Lung (tissue), 12 donors: ENCODE results near the gene COL13A1. TPM values are rescaled to one million over a fixed set of nuclear protein-coding genes. Genes with fewer than 3 reads are reported as not detected.

ENCODE experiments used
- ATAC-seq: fragments of 200-7000 bp; cut with Tn5 transposase; one replicate; pipeline ENCODE4 v1.9.1; 2020; ENCODE audit warnings: moderate number of reproducible peaks; ENCODE audit not compliant: insufficient read depth, low FRiP score
- DNase-seq, 3 donors: peaks; one replicate each; pipeline ENCODE4 v3.0.0-alpha.2; 2013 to 2017
- H3K27ac ChIP-seq, 2 donors: one replicate each; pipeline ENCODE4 v1.5.1; 2013; ENCODE audit warnings: mild to moderate bottlenecking in 2 of 2, moderate library complexity in 2 of 2, control low read depth in 1 of 2, inconsistent platforms in 1 of 2, low read depth in 1 of 2, low read length in 1 of 2
- H3K27me3 ChIP-seq, 3 donors: one replicate each; pipeline ENCODE4 v1.5.1; 2013; ENCODE audit warnings: low read length in 2 of 3; ENCODE audit not compliant: control insufficient read depth in 3 of 3, insufficient read depth in 3 of 3
- H3K36me3 ChIP-seq, 4 donors: one replicate each; pipeline ENCODE4 v1.5.1; 2013; ENCODE audit warnings: low read length in 4 of 4, mild to moderate bottlenecking in 1 of 4, moderate library complexity in 1 of 4; ENCODE audit not compliant: control insufficient read depth in 4 of 4, insufficient read depth in 4 of 4
- H3K4me1 ChIP-seq, 5 donors: one replicate each; pipeline ENCODE4 v1.5.1; 2013; ENCODE audit warnings: low read length in 5 of 5, mild to moderate bottlenecking in 2 of 5, moderate library complexity in 1 of 5; ENCODE audit not compliant: control insufficient read depth in 5 of 5, insufficient read depth in 5 of 5
- H3K4me3 ChIP-seq: one replicate; pipeline ENCODE4 v1.5.1; 2013; ENCODE audit warnings: mild to moderate bottlenecking, control low read depth, moderate library complexity
- H3K9ac ChIP-seq, 2 donors: one replicate each; pipeline ENCODE4 v1.5.1; 2013; ENCODE audit warnings: low read length in 2 of 2, control low read depth in 1 of 2; ENCODE audit not compliant: insufficient read depth in 1 of 2
- H3K9me3 ChIP-seq, 4 donors: one replicate each; pipeline ENCODE4 v1.5.1; 2013; ENCODE audit warnings: low read length in 3 of 4, mild to moderate bottlenecking in 1 of 4, moderate library complexity in 1 of 4; ENCODE audit not compliant: control insufficient read depth in 4 of 4, insufficient read depth in 3 of 4
- WGBS, 2 donors: extraction: QIAGEN DNeasy Blood & Tissue Kit; methylation state at CpG; one replicate each; pipeline ENCODE4 v1.1.7; 2013; 5-methylcytosine and 5-hydroxymethylcytosine counted together
- polyA plus RNA-seq, 2 donors: library from polyadenylated mRNA; stranded (reverse); fragments of 200-250 nt; gene quantifications; one replicate each; pipeline ENCODE4 v1.2.1, GENCODE V29; 2013
- total RNA-seq, 2 donors: library from RNA; depleted of rRNA in 1 of 2; stranded (reverse); fragments of >200 nt in 1 of 2; gene quantifications; one replicate each; pipeline ENCODE4 v1.2.1, GENCODE V29; 2014 to 2021
- TF ChIP-seq, protein P1 (sequence below): IDR thresholded peaks from 2 replicates; pipeline ENCODE4 v1.5.1; 2012; ENCODE audit warnings: mild to moderate bottlenecking; ENCODE audit errors: control extremely low read depth, extremely low read depth
- donor health status: control.
- donor health status: control.
- donor health status: Bipolar disorder and iron deficiency.
- donor health status: healthy.
- donor health status: DM: yes; HTN: yes; CAD: no.

COL13A1 gene
- total and polyA plus RNA-seq, 4 donors: 2.7 to 42.1 (median 5.6) TPM

DNA sequence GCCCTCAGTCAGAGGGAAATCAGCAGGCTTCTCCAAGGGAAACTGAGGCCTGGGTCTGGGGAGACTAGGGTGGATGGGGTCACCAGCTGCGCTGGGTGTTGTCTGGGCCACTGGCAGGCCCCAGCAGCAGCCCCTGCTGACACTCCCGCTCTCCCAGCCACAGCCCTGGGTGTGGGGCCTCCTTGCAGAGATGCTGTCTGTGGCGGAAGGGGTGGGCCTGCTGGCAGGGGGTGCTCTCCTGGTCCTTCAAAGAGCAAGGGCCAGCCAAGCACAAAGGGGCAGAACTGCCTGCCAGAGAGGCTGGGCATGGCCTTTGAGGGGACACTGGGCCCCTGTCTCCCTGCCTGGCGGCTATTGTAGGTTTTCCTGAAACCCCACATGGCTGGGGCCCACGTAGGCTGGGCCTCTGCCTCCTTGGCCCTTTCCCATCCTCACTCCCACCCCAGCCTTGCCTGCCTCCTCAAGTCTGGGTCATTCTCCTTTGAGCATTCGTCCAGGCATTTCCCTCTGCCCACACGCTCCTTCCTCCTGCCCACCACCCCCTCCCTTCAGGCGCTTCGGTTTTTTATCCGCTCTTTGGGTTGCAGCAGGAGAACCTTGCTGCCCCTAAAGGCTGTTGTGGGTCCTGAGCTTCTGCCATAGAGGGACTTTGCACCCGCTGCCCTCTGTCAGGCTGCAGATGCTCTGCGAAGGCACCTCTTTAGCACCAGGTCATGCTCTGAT, 9.1 kb downstream of the COL13A1 start:
- TF ChIP-seq, protein P1, sequence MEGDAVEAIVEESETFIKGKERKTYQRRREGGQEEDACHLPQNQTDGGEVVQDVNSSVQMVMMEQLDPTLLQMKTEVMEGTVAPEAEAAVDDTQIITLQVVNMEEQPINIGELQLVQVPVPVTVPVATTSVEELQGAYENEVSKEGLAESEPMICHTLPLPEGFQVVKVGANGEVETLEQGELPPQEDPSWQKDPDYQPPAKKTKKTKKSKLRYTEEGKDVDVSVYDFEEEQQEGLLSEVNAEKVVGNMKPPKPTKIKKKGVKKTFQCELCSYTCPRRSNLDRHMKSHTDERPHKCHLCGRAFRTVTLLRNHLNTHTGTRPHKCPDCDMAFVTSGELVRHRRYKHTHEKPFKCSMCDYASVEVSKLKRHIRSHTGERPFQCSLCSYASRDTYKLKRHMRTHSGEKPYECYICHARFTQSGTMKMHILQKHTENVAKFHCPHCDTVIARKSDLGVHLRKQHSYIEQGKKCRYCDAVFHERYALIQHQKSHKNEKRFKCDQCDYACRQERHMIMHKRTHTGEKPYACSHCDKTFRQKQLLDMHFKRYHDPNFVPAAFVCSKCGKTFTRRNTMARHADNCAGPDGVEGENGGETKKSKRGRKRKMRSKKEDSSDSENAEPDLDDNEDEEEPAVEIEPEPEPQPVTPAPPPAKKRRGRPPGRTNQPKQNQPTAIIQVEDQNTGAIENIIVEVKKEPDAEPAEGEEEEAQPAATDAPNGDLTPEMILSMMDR: no peak
- H3K4me1 ChIP-seq: peaks cover 0 to 72% (median 21%) of the 10 kb centered on the region in 5 donors
- H3K27me3 ChIP-seq: no peaks in the 10 kb centered on the region
- DNase-seq (no peak), ATAC-seq (no peak)
- no peaks in the 10 kb centered on the region for H3K9me3 ChIP-seq
- no peak overlapping the region for H3K4me3 ChIP-seq
- peaks cover 0 to 3% (median 0%) of the 10 kb centered on the region in 4 donors for H3K36me3 ChIP-seq
- no peak overlapping the region for H3K9ac ChIP-seq
- WGBS, 2 donors: 87 to 91% methylated on average over 12 of the region's 12 CpGs
- no peak overlapping the region for H3K27ac ChIP-seq

DNA sequence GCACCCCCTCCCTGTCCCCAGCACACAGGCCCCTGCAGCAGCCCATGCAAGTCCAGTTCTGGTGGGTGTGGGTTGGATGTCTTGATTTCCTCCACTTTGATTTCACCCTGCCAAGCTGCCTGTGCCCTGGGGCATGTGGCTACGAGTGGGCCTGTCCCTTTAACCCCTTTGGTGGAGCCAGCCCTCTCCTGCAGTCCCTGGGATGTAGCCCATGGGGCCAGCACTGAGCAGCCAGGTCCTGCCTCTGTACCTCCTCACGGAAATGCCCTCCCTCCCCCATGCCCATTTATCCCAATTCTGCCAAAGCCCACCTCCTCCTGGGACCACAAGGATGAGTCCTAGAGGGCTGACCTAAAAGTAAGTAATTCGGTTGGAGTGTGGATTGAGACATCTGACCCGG, 11.9 kb downstream of the COL13A1 start:
- H3K4me1 ChIP-seq: peaks cover 0 to 73% (median 21%) of the 10 kb centered on the region in 5 donors
- WGBS, 2 donors: 81 to 86% methylated on average over 4 of the region's 4 CpGs
- DNase-seq: no peak
- no peaks in the 10 kb centered on the region for H3K27me3 ChIP-seq
- H3K9ac ChIP-seq: no peak overlapping the region
- H3K27ac ChIP-seq: no peak overlapping the region
- no peak for ATAC-seq
- TF ChIP-seq, protein P1: no peak
- H3K9me3 ChIP-seq: no peaks in the 10 kb centered on the region
- H3K36me3 ChIP-seq: peaks cover 0 to 4% (median 0%) of the 10 kb centered on the region in 4 donors
- no peak overlapping the region for H3K4me3 ChIP-seq

DNA sequence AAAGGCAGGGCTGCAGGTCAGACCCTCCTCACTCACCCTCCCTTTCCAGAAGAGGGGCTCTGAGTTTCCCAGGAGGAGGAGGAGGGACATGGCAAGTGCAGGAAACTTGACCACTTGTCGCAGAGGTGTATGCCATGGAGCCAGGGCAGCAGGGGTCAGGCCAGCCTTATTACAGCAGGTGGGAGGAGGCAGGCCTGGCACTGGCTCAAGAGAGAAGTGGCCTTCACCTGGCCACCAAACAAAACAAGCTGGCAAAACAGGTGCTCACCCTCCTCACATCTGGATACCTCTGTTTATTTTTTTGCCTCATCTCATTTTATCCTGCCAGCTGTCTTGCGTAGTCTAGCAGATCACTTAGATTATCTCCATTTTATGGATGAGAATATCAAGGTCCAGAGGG, 12.5 kb downstream of the COL13A1 start:
- Histone ChIP-seq H3K36me3 (peaks cover 0 to 5% (median 0%) of the 10 kb centered on the region in 4 donors), H3K4me1 (peaks cover 0 to 74% (median 21%) of the 10 kb centered on the region in 5 donors), H3K9ac (no peak overlapping the region), H3K27me3 (no peaks in the 10 kb centered on the region), H3K4me3 (no peak overlapping the region), H3K9me3 (no peaks in the 10 kb centered on the region), H3K27ac (no peak overlapping the region)
- no peak for DNase-seq
- TF ChIP-seq, protein P1: no peak
- ATAC-seq: no peak
- 88 to 98% methylated on average over 2 of the region's 2 CpGs for WGBS, 2 donors

DNA sequence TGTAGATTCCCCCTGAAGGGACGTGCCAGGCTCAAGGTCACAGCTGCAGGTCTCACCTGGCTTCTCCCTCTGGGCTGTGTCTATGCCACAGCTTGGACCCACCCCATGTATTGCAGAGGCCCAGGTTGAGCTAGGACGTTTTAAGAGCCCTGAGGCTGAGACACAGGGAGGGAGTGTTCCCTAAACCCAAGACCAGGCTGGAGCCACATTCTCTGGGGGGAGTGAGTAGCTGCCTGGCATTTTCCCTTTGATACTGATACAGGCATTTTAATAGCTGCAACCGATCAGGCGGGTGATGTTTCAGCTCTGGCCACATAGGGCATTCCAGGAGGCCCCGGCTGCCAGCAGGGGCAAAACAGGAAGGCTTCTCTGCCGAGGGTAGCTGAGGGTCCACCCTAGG, 13.4 kb downstream of the COL13A1 start:
- Histone ChIP-seq H3K27me3 (no peaks in the 10 kb centered on the region), H3K4me3 (no peak overlapping the region), H3K9me3 (no peaks in the 10 kb centered on the region), H3K4me1 (peaks cover 0 to 69% (median 17%) of the 10 kb centered on the region in 5 donors), H3K27ac (no peak overlapping the region), H3K36me3 (peaks cover 0 to 5% (median 0%) of the 10 kb centered on the region in 4 donors), H3K9ac (no peak overlapping the region)
- TF ChIP-seq, protein P1: no peak
- ATAC-seq (no peak), DNase-seq (no peak)
- 76 to 79% methylated on average over 6 of the region's 6 CpGs for WGBS, 2 donors
